ENCODE results near the gene NKX1-1.

DNA sequence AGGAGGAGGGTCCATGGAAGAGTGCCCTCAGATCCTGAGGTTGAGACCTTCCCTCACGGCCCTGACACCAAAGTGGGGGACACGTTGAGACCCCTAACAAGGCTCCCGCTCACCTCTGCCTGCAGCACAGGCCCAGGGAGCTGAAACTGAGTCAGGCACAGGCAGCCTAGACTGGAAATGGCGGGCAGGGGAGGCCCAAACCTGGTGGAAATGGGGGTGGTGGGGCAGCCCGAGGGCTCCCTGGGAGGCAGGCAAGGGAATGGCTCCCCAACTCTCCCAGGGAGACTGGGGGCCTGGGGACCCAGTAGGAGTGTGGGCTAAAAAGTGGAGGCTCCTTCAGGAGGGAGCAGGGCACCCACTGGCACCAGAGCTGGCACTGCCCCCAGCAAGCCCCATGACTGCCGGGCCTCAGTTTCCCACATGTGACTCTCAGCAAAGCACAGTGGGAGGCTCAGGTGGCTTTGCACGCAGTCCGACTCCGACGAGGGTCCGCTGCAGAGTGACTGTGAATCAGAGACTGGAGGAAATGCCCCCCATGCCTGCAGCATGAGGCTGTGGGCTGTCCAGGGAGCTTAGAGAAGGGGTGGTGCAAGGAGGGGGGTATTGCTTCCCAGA is 5.9 kb downstream of the NKX1-1 start:
- TF ChIP-seq, protein P1, sequence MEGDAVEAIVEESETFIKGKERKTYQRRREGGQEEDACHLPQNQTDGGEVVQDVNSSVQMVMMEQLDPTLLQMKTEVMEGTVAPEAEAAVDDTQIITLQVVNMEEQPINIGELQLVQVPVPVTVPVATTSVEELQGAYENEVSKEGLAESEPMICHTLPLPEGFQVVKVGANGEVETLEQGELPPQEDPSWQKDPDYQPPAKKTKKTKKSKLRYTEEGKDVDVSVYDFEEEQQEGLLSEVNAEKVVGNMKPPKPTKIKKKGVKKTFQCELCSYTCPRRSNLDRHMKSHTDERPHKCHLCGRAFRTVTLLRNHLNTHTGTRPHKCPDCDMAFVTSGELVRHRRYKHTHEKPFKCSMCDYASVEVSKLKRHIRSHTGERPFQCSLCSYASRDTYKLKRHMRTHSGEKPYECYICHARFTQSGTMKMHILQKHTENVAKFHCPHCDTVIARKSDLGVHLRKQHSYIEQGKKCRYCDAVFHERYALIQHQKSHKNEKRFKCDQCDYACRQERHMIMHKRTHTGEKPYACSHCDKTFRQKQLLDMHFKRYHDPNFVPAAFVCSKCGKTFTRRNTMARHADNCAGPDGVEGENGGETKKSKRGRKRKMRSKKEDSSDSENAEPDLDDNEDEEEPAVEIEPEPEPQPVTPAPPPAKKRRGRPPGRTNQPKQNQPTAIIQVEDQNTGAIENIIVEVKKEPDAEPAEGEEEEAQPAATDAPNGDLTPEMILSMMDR (IDR thresholded peaks at IDR 0.05): no peak
- no peak for TF ChIP-seq POLR2A (IDR thresholded peaks at IDR 0.05)
